OCI-LY7 (cell line): Measurements from ENCODE around the gene FRMD8. TPM values are rescaled to one million over a fixed set of nuclear protein-coding genes. Genes with fewer than 3 reads are reported as not detected.

ENCODE experiments used
- BruUV-seq: library from RNA; stranded (reverse); fragments of 400-500 nt; replicated peaks from 2 replicates; lab custom pipeline; 2021; lab: Mats Ljungman, UMichigan
- CTCF ChIA-PET: fragments of 300-600 bp; sonication (Branson Sonifier 250); formaldehyde crosslinking; loops from one replicate; lab custom pipeline; 2022; ENCODE audit warnings: antibody characterized with exemption; ENCODE audit not compliant: unreplicated experiment; lab: Charles Lee
- POLR2A ChIA-PET: fragments of 300-600 bp; sonication (Branson Sonifier 250); formaldehyde crosslinking; loops from one replicate; lab custom pipeline; 2022; ENCODE audit warnings: antibody characterized with exemption; lab: Charles Lee
- DNase-seq: peaks from one replicate; pipeline ENCODE4 v3.0.0-alpha.2; 2015; ENCODE audit warnings: low spot score
- H2AFZ ChIP-seq: fragments of 200-600 bp; sonication (generic), shearing (Covaris generic); 2 replicates; pipeline ENCODE4 v1.6.1; 2014; ENCODE audit warnings: mild to moderate bottlenecking, antibody characterized with exemption, low read length, moderate library complexity
- H3K27ac ChIP-seq: fragments of 200-600 bp; sonication (generic); 2 replicates; pipeline ENCODE4 v1.5.1; 2014; ENCODE audit warnings: mixed run types, low read depth, mild to moderate bottlenecking, moderate library complexity, low read length, inconsistent platforms; ENCODE audit not compliant: poor library complexity, severe bottlenecking
- H3K36me3 ChIP-seq: fragments of 200-600 bp; sonication (generic); 2 replicates; pipeline ENCODE4 v1.6.1; 2014; ENCODE audit warnings: mild to moderate bottlenecking, antibody characterized with exemption, low read length, moderate library complexity, mixed read lengths; ENCODE audit not compliant: insufficient read depth
- H3K4me1 ChIP-seq: fragments of 200-600 bp; sonication (generic); 2 replicates; pipeline ENCODE4 v1.5.1; 2014; ENCODE audit warnings: mild to moderate bottlenecking, low read length; ENCODE audit not compliant: insufficient read depth, poor library complexity, severe bottlenecking
- H3K4me2 ChIP-seq: fragments of 200-600 bp; sonication (generic); 2 replicates; pipeline ENCODE4 v1.6.1; 2014; ENCODE audit warnings: mild to moderate bottlenecking, low read length
- H3K4me3 ChIP-seq: fragments of 200-600 bp; sonication (generic); 2 replicates; pipeline ENCODE4 v1.5.1; 2014; ENCODE audit warnings: mild to moderate bottlenecking, low read depth, low read length; ENCODE audit not compliant: poor library complexity, severe bottlenecking
- H3K79me2 ChIP-seq: fragments of 200-600 bp; sonication (generic); 2 replicates; pipeline ENCODE4 v1.6.1; 2016; ENCODE audit warnings: low read depth, mild to moderate bottlenecking, low read length, moderate library complexity, mixed read lengths; ENCODE audit not compliant: insufficient read depth
- H3K9me2 ChIP-seq: fragments of 200-600 bp; sonication (generic); 2 replicates; pipeline ENCODE4 v1.6.1; 2016; ENCODE audit warnings: mild to moderate bottlenecking, low read length, mixed read lengths; ENCODE audit not compliant: insufficient read depth
- H3K9me3 ChIP-seq: fragments of 200-600 bp; sonication (generic); 2 replicates; pipeline ENCODE4 v1.6.1; 2014; ENCODE audit warnings: mild to moderate bottlenecking, mixed run types, low read length, mixed read lengths
- H4K20me1 ChIP-seq: fragments of 200-600 bp; sonication (generic); 2 replicates; pipeline ENCODE4 v1.6.1; 2014; ENCODE audit warnings: mild to moderate bottlenecking, antibody characterized with exemption, low read length, moderate library complexity, mixed read lengths; ENCODE audit not compliant: insufficient read depth
- EZH2phosphoT487 ChIP-seq: fragments of 200-600 bp; sonication (generic); IDR thresholded peaks from 2 replicates; pipeline ENCODE4 v1.6.1; 2018; ENCODE audit warnings: low read depth, borderline replicate concordance, mild to moderate bottlenecking, mixed run types, antibody characterized with exemption, low read length, moderate library complexity, mixed read lengths
- intact Hi-C: fragments of 100-400 bp; cut with micrococcal nuclease; formaldehyde crosslinking; loops from one replicate; pipeline ENCODE4 v1.10.0; 2022; ENCODE audit not compliant: unreplicated experiment
- small RNA-seq: library from RNA; depleted of rRNA; stranded (forward); fragments of <200 nt; gene quantifications from one replicate; pipeline ENCODE3, GENCODE V24; 2014
- total RNA-seq, 2 experiments: library from RNA; depleted of rRNA in 1 of 2; stranded (reverse); fragments of >200 nt in 1 of 2; shearing (Covaris generic) in 1 of 2; gene quantifications; 2 replicates each; pipeline ENCODE4 v1.2.3, GENCODE V29; 2014 to 2022
- TF ChIP-seq, protein P1 (sequence below): fragments of 200-600 bp; sonication (generic); conservative IDR thresholded peaks from 2 replicates; pipeline ENCODE4 v1.5.1; 2014; ENCODE audit warnings: mild to moderate bottlenecking, antibody characterized with exemption, low read length, moderate library complexity, mixed read lengths

Gene FRMD8
- total RNA-seq, 2 experiments from 2014 or later: 37.6 to 55.8 TPM

- no peak overlapping the region for H2AFZ ChIP-seq
- ChIA-PET POLR2A (interaction anchor here (1.1 to 2.7 kb wide), 4 partner anchors 9 to 40 kb away, joined by 3 to 8 read pairs (median 4); partner anchors contain the start of gene MALAT1), CTCF (interaction anchor here (1.7 kb wide), 1 partner anchor 9 kb away, joined by 5 read pairs; no protein-coding TSS in a partner anchor)
- H3K79me2 ChIP-seq: peaks cover 38% of the 10 kb centered on the region; the same call in 1 of the 2 replicates
- no peak overlapping the region for H3K4me3 ChIP-seq
- no peak overlapping the region for H3K4me2 ChIP-seq
- H4K20me1 ChIP-seq: no peaks in the 10 kb centered on the region
- intact Hi-C loops: no loop called here
- no peak for DNase-seq
- H3K27ac ChIP-seq: no peak overlapping the region
- no peaks in the 10 kb centered on the region for H3K9me2 ChIP-seq
- H3K36me3 ChIP-seq: peaks cover 14% of the 10 kb centered on the region
- no peak for TF ChIP-seq EZH2phosphoT487
- TF ChIP-seq, protein P1, sequence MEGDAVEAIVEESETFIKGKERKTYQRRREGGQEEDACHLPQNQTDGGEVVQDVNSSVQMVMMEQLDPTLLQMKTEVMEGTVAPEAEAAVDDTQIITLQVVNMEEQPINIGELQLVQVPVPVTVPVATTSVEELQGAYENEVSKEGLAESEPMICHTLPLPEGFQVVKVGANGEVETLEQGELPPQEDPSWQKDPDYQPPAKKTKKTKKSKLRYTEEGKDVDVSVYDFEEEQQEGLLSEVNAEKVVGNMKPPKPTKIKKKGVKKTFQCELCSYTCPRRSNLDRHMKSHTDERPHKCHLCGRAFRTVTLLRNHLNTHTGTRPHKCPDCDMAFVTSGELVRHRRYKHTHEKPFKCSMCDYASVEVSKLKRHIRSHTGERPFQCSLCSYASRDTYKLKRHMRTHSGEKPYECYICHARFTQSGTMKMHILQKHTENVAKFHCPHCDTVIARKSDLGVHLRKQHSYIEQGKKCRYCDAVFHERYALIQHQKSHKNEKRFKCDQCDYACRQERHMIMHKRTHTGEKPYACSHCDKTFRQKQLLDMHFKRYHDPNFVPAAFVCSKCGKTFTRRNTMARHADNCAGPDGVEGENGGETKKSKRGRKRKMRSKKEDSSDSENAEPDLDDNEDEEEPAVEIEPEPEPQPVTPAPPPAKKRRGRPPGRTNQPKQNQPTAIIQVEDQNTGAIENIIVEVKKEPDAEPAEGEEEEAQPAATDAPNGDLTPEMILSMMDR: no peak
- no peaks in the 10 kb centered on the region for H3K9me3 ChIP-seq
- BruUV-seq: no TSS peak
- peaks cover 33% of the 10 kb centered on the region for H3K4me1 ChIP-seq
These were observed 73.1 kb downstream of the FRMD8 start for GRCh38 chr11:65459552-65459951.

Small RNA genes within 50 kb of the gene (small RNA-seq; reads per million reads assigned to genes)
- not detected for gene RF01684

Other genes with a start within 250 kb of the FRMD8 start
- gene SPDYC, start 216.4 kb upstream of the FRMD8 start, total RNA-seq (2014; rRNA removed; shearing (Covaris generic)): not detected in 2 replicates
- not detected in 2 replicates for gene SPDYC, start 216.4 kb upstream of the FRMD8 start, total RNA-seq (2022)
- 66.9 and 89.9 TPM in 2 replicates for gene CAPN1, start 204.7 kb upstream of the FRMD8 start, total RNA-seq (2014; rRNA removed; shearing (Covaris generic))
- 111 and 118 TPM in 2 replicates for gene CAPN1, start 204.7 kb upstream of the FRMD8 start, total RNA-seq (2022)
- gene POLA2, start 124.7 kb upstream of the FRMD8 start, total RNA-seq (2014; rRNA removed; shearing (Covaris generic)): 47.5 and 50.0 TPM in 2 replicates
- 89.1 and 103 TPM in 2 replicates for gene POLA2, start 124.7 kb upstream of the FRMD8 start, total RNA-seq (2022)
- gene CDC42EP2, start 71.8 kb upstream of the FRMD8 start, total RNA-seq (2014; rRNA removed; shearing (Covaris generic)): not detected in 2 replicates
- gene CDC42EP2, start 71.8 kb upstream of the FRMD8 start, total RNA-seq (2022): 1.7 and 3.9 TPM in 2 replicates
- gene DPF2, start 52.8 kb upstream of the FRMD8 start, total RNA-seq (2014; rRNA removed; shearing (Covaris generic)): 38.5 and 39.9 TPM in 2 replicates
- gene DPF2, start 52.8 kb upstream of the FRMD8 start, total RNA-seq (2022): 62.2 and 64.2 TPM in 2 replicates
- gene TIGD3, start 31.9 kb upstream of the FRMD8 start, total RNA-seq (2014; rRNA removed; shearing (Covaris generic)): 2.2 and 2.7 TPM in 2 replicates
- gene TIGD3, start 31.9 kb upstream of the FRMD8 start, total RNA-seq (2022): 2.0 TPM in 2 replicates
- gene SLC25A45, start 4.0 kb upstream of the FRMD8 start, total RNA-seq (2014; rRNA removed; shearing (Covaris generic)): 5.9 and 7.0 TPM in 2 replicates
- 20.7 and 24.0 TPM in 2 replicates for gene SLC25A45, start 4.0 kb upstream of the FRMD8 start, total RNA-seq (2022)
- 30.1 and 52.2 TPM in 2 replicates for gene NEAT1, start 36.2 kb downstream of the FRMD8 start, total RNA-seq (2014; rRNA removed; shearing (Covaris generic))
- 390 and 440 TPM in 2 replicates for gene NEAT1, start 36.2 kb downstream of the FRMD8 start, total RNA-seq (2022)
- gene MALAT1, start 112.4 kb downstream of the FRMD8 start, total RNA-seq (2014; rRNA removed; shearing (Covaris generic)): 3,446 and 3,598 TPM in 2 replicates
- 5,974 and 7,097 TPM in 2 replicates for gene MALAT1, start 112.4 kb downstream of the FRMD8 start, total RNA-seq (2022)
- 43.2 and 56.8 TPM in 2 replicates for gene SCYL1, start 138.4 kb downstream of the FRMD8 start, total RNA-seq (2014; rRNA removed; shearing (Covaris generic))
- gene SCYL1, start 138.4 kb downstream of the FRMD8 start, total RNA-seq (2022): 62.9 and 70.0 TPM in 2 replicates
- 11.2 and 17.4 TPM in 2 replicates for gene LTBP3, start 171.7 kb downstream of the FRMD8 start, total RNA-seq (2014; rRNA removed; shearing (Covaris generic))
- 10.0 and 13.8 TPM in 2 replicates for gene LTBP3, start 171.7 kb downstream of the FRMD8 start, total RNA-seq (2022)
- 37.7 and 60.4 TPM in 2 replicates for gene ZNRD2, start 183.8 kb downstream of the FRMD8 start, total RNA-seq (2014; rRNA removed; shearing (Covaris generic))
- gene ZNRD2, start 183.8 kb downstream of the FRMD8 start, total RNA-seq (2022): 35.9 and 43.4 TPM in 2 replicates
- 16.1 and 26.4 TPM in 2 replicates for gene FAM89B, start 185.9 kb downstream of the FRMD8 start, total RNA-seq (2014; rRNA removed; shearing (Covaris generic))
- 17.9 and 25.3 TPM in 2 replicates for gene FAM89B, start 185.9 kb downstream of the FRMD8 start, total RNA-seq (2022)
- 59.6 and 59.7 TPM in 2 replicates for gene EHBP1L1, start 189.4 kb downstream of the FRMD8 start, total RNA-seq (2014; rRNA removed; shearing (Covaris generic))
- gene EHBP1L1, start 189.4 kb downstream of the FRMD8 start, total RNA-seq (2022): 71.6 and 80.3 TPM in 2 replicates
- 1.4 TPM in 1 of 2 replicates, not detected in the other for gene KCNK7, start 209.2 kb downstream of the FRMD8 start, total RNA-seq (2014; rRNA removed; shearing (Covaris generic))
- gene KCNK7, start 209.2 kb downstream of the FRMD8 start, total RNA-seq (2022): 0.68 and 1.6 TPM in 2 replicates
- 32.0 and 33.4 TPM in 2 replicates for gene MAP3K11, start 227.6 kb downstream of the FRMD8 start, total RNA-seq (2014; rRNA removed; shearing (Covaris generic))
- 50.6 and 53.2 TPM in 2 replicates for gene MAP3K11, start 227.6 kb downstream of the FRMD8 start, total RNA-seq (2022)
- 29.9 and 36.2 TPM in 2 replicates for gene PCNX3, start 229.1 kb downstream of the FRMD8 start, total RNA-seq (2014; rRNA removed; shearing (Covaris generic))
- gene PCNX3, start 229.1 kb downstream of the FRMD8 start, total RNA-seq (2022): 66.7 and 70.7 TPM in 2 replicates